Natural killer cell (primary cell): ENCODE results near the gene KSR2. TPM values are rescaled to one million over a fixed set of nuclear protein-coding genes. Genes with fewer than 3 reads are reported as not detected.

Experiments used
- ATAC-seq, 3 donors: fragments of 150-1000 bp in 2 of 3; fragments of 200-7000 bp in 1 of 3; cut with Tn5 transposase; 1 replicate in 1 of 3; 2 replicates in 2 of 3; pipeline ENCODE4 v1.10.0; 2021; ENCODE audit warnings: mild to moderate bottlenecking in 2 of 3, moderate library complexity in 2 of 3
- DNase-seq, 2 donors: peaks; one replicate each; pipeline versions ENCODE4 v3.0.0 to v3.0.0-alpha.2; 2013 to 2021; ENCODE audit warnings: mixed read lengths in 1 of 2
- H3K27ac ChIP-seq: one replicate; pipeline ENCODE4 v1.5.1; 2013; ENCODE audit warnings: mild to moderate bottlenecking, low read length
- H3K27me3 ChIP-seq: one replicate; pipeline ENCODE4 v1.6.1; 2013; ENCODE audit warnings: low read length; ENCODE audit not compliant: control insufficient read depth, insufficient read depth
- H3K36me3 ChIP-seq: one replicate; pipeline ENCODE4 v1.6.1; 2013; ENCODE audit warnings: low read length; ENCODE audit not compliant: control insufficient read depth, insufficient read depth
- H3K4me1 ChIP-seq: one replicate; pipeline ENCODE4 v1.6.1; 2013; ENCODE audit warnings: low read length; ENCODE audit not compliant: control insufficient read depth, insufficient read depth
- H3K4me3 ChIP-seq: one replicate; pipeline ENCODE4 v1.5.1; 2013; ENCODE audit warnings: low read length
- H3K9me3 ChIP-seq: one replicate; pipeline ENCODE4 v1.6.1; 2013; ENCODE audit warnings: low read length; ENCODE audit not compliant: control insufficient read depth, insufficient read depth
- H3K27ac Mint-ChIP-seq, 2 donors: one replicate each; pipeline ENCODE4 v1.8.0; 2022; ENCODE audit warnings: mild to moderate bottlenecking in 2 of 2, mixed read lengths in 2 of 2, moderate library complexity in 1 of 2
- H3K27me3 Mint-ChIP-seq, 2 donors: one replicate each; pipeline ENCODE4 v1.8.0; 2022; ENCODE audit warnings: low read depth in 2 of 2, mixed read lengths in 2 of 2
- H3K36me3 Mint-ChIP-seq: one replicate; pipeline ENCODE4 v1.8.0; 2022; ENCODE audit warnings: mixed read lengths
- H3K4me1 Mint-ChIP-seq, 2 donors: one replicate each; pipeline ENCODE4 v1.8.0; 2022; ENCODE audit warnings: mixed read lengths in 2 of 2
- H3K4me3 Mint-ChIP-seq: one replicate; pipeline ENCODE4 v1.8.0; 2022; ENCODE audit warnings: mild to moderate bottlenecking, moderate library complexity, mixed read lengths
- H3K9me3 Mint-ChIP-seq, 2 donors: one replicate each; pipeline ENCODE4 v1.8.0; 2022; ENCODE audit warnings: mixed read lengths in 2 of 2
- CTCF ChIP-seq: fragments of 200-600 bp; IDR thresholded peaks from one replicate; pipeline ENCODE4 v1.8.0; 2022; ENCODE audit warnings: antibody characterized with exemption
- WGBS: methylation state at CpG from one replicate; pipeline ENCODE4 v1.1.7; 2013; ENCODE audit warnings: missing lambda C conversion rate; ENCODE audit not compliant: insufficient coverage; 5-methylcytosine and 5-hydroxymethylcytosine counted together
- intact Hi-C: fragments of 100-400 bp; cut with micrococcal nuclease; formaldehyde crosslinking; loops from one replicate; pipeline ENCODE4 v1.14.2; 2022
- total RNA-seq, 4 donors: library from RNA; stranded (reverse); fragments of 120-200 nt in 1 of 4; gene quantifications; one replicate each; pipeline versions ENCODE4 v1.2.3 to v1.2.4, GENCODE V29; 2013 to 2022

The KSR2 gene
- total RNA-seq, 3 donors from 2014 or later (not counting 1 experiment from before 2014, with no cell fraction given) = not detected

GRCh38 chr12:117646520-117646919, 322.3 kb downstream of the KSR2 start:
- no peak overlapping the region for H3K4me3 ChIP-seq
- Mint-ChIP-seq H3K36me3 (no peaks in the 10 kb centered on the region), H3K4me1 (no peaks in the 10 kb centered on the region), H3K27me3 (peaks cover 0 to 8% of the 10 kb centered on the region in 2 donors), H3K4me3 (no peak overlapping the region), H3K9me3 (no peaks in the 10 kb centered on the region), H3K27ac (no peak overlapping the region)
- no peaks in the 10 kb centered on the region for H3K36me3 ChIP-seq
- 40% methylated on average over 6 of the region's 7 CpGs for WGBS
- no peaks in the 10 kb centered on the region for H3K4me1 ChIP-seq
- no peaks in the 10 kb centered on the region for H3K9me3 ChIP-seq
- intact Hi-C loops = no loop called here
- no peak for DNase-seq
- H3K27me3 ChIP-seq = no peaks in the 10 kb centered on the region
- ATAC-seq = no peak
- TF ChIP-seq CTCF = no peak
- H3K27ac ChIP-seq = no peak overlapping the region

GRCh38 chr12:117645473-117645872, 323.3 kb downstream of the KSR2 start:
- no peaks in the 10 kb centered on the region for H3K36me3 ChIP-seq
- no peak overlapping the region for H3K27ac Mint-ChIP-seq
- TF ChIP-seq CTCF = no peak
- H3K27me3 ChIP-seq = no peaks in the 10 kb centered on the region
- no peaks in the 10 kb centered on the region for H3K9me3 Mint-ChIP-seq
- no peak overlapping the region for H3K4me3 Mint-ChIP-seq
- H3K4me1 ChIP-seq = no peaks in the 10 kb centered on the region
- no peaks in the 10 kb centered on the region for H3K4me1 Mint-ChIP-seq
- H3K27me3 Mint-ChIP-seq = peaks cover 0 to 8% of the 10 kb centered on the region in 2 donors
- no peak overlapping the region for H3K27ac ChIP-seq
- H3K4me3 ChIP-seq = no peak overlapping the region
- no peaks in the 10 kb centered on the region for H3K9me3 ChIP-seq
- ATAC-seq (no peak), DNase-seq (no peak)
- no peaks in the 10 kb centered on the region for H3K36me3 Mint-ChIP-seq
- intact Hi-C loops = no loop called here
- 40% methylated on average over 1 of the region's 3 CpGs for WGBS

- WGBS = 81% methylated on average over 4 of the region's 4 CpGs
- intact Hi-C loops = no loop called here
- no peak overlapping the region for H3K4me3 Mint-ChIP-seq
- Histone ChIP-seq H3K27me3 (no peaks in the 10 kb centered on the region), H3K4me3 (no peak overlapping the region), H3K36me3 (no peaks in the 10 kb centered on the region), H3K4me1 (no peaks in the 10 kb centered on the region), H3K9me3 (no peaks in the 10 kb centered on the region), H3K27ac (no peak overlapping the region)
- no peak for TF ChIP-seq CTCF
- H3K27me3 Mint-ChIP-seq = peaks cover 0 to 8% of the 10 kb centered on the region in 2 donors
- H3K27ac Mint-ChIP-seq = no peak overlapping the region
- DNase-seq (no peak), ATAC-seq (no peak)
- no peaks in the 10 kb centered on the region for H3K9me3 Mint-ChIP-seq
- H3K36me3 Mint-ChIP-seq = no peaks in the 10 kb centered on the region
- H3K4me1 Mint-ChIP-seq = no peaks in the 10 kb centered on the region
These were observed 324.8 kb downstream of the KSR2 start for GRCh38 chr12:117643971-117644370.

- H3K4me3 Mint-ChIP-seq = no peak overlapping the region
- H3K36me3 Mint-ChIP-seq = no peaks in the 10 kb centered on the region
- H3K9me3 Mint-ChIP-seq = peaks cover 2 to 3% of the 10 kb centered on the region in 2 donors
- H3K36me3 ChIP-seq = no peaks in the 10 kb centered on the region
- H3K4me1 Mint-ChIP-seq = no peaks in the 10 kb centered on the region
- no peaks in the 10 kb centered on the region for H3K27me3 ChIP-seq
- ATAC-seq = no peak
- no peak for DNase-seq
- TF ChIP-seq CTCF = no peak
- no peak overlapping the region for H3K27ac ChIP-seq
- H3K27me3 Mint-ChIP-seq = peaks cover 0 to 11% of the 10 kb centered on the region in 2 donors
- no peak overlapping the region for H3K27ac Mint-ChIP-seq
- H3K4me3 ChIP-seq = no peak overlapping the region
- intact Hi-C loops = no loop called here
- no peaks in the 10 kb centered on the region for H3K9me3 ChIP-seq
- no peaks in the 10 kb centered on the region for H3K4me1 ChIP-seq
- WGBS = 79% methylated on average over 7 of the region's 7 CpGs
These were observed 326.9 kb downstream of the KSR2 start for GRCh38 chr12:117641885-117642284.
